Adrenal gland (tissue), 12 donors: ENCODE measurements around the gene KCNJ1. TPM values are rescaled to one million over a fixed set of nuclear protein-coding genes. Genes with fewer than 3 reads are reported as not detected.

Experiments used
- DNase-seq, 7 donors: peaks; one replicate each; pipeline ENCODE4 v3.0.0-alpha.2; 2019 to 2020
- H3K27ac ChIP-seq, 5 donors: fragments of 200-600 bp; sonication (generic) in 4 of 5; 1 replicate in 3 of 5; 2 replicates in 2 of 5; pipeline versions ENCODE4 v1.5.1 to v1.8.0; 2016 to 2020; ENCODE audit warnings: mild to moderate bottlenecking in 1 of 5
- H3K27me3 ChIP-seq: fragments of 200-600 bp; 2 replicates; pipeline ENCODE4 v1.8.0; 2021
- H3K36me3 ChIP-seq, 2 donors: fragments of 200-600 bp; replicated peaks in 1 of 2; 1 replicate in 1 of 2; 2 replicates in 1 of 2; pipeline versions ENCODE4 v1.5.1 to v1.8.0; 2018 to 2022
- H3K4me1 ChIP-seq, 2 donors: fragments of 200-600 bp; replicated peaks in 1 of 2; 1 replicate in 1 of 2; 2 replicates in 1 of 2; pipeline versions ENCODE4 v1.5.1 to v1.8.0; 2018 to 2021
- H3K4me3 ChIP-seq, 4 donors: fragments of 200-600 bp; sonication (generic) in 3 of 4; one replicate each; pipeline ENCODE4 v1.5.1; 2016 to 2018
- H3K9me3 ChIP-seq, 3 donors: fragments of 200-600 bp; sonication (generic) in 1 of 3; replicated peaks in 1 of 3; 1 replicate in 2 of 3; 2 replicates in 1 of 3; pipeline versions ENCODE4 v1.5.1 to v1.8.0; 2016 to 2021
- POLR2A ChIP-seq, 2 donors: fragments of 450-650 bp; IDR thresholded peaks; one replicate each; pipeline ENCODE4 v1.6.1; 2017; ENCODE audit warnings: antibody characterized with exemption in 2 of 2, mild to moderate bottlenecking in 2 of 2, moderate library complexity in 1 of 2
- WGBS, 4 donors: extraction: QIAGEN DNeasy Blood & Tissue Kit in 2 of 4; methylation state at CpG; one replicate each; pipeline versions ENCODE4 v1.1.5 to v1.1.7; 2013 to 2017; 5-methylcytosine and 5-hydroxymethylcytosine counted together
- intact Hi-C, 2 donors: fragments of 100-400 bp; cut with DNase I; formaldehyde crosslinking; loops; one replicate each; pipeline versions ENCODE4 v1.14.1 to v1.15.0; 2022 to 2023
- polyA plus RNA-seq, 3 donors: library from polyadenylated mRNA; stranded (reverse); fragments of 200-250 nt in 2 of 3; fragments of 350-450 nt in 1 of 3; fragmentation: Illumina TruSeq in 1 of 3; extraction: RNeasy Lipid Tissue Mini Kit (QIAGEN cat#74804) in 1 of 3; gene quantifications; one replicate each; pipeline ENCODE4 v1.2.3, GENCODE V29; 2013 to 2014
- total RNA-seq, 9 donors: library from RNA; depleted of rRNA in 4 of 9; stranded (reverse); fragments of >200 nt in 4 of 9; fragments of 120-200 nt in 1 of 9; fragmentation: NEBNext Ultra II Directional in 1 of 9; extraction: Animal tissue kit (Norgen Biotek cat#: 25700) in 1 of 9; gene quantifications; one replicate each; pipeline versions ENCODE4 v1.1.0 to v1.2.4, GENCODE V29; 2013 to 2023
- TF ChIP-seq, protein P1 (sequence below), 6 experiments: fragments of 450-650 bp in 4 of 6; fragments of 200-600 bp in 2 of 6; sonication (generic) in 1 of 6; IDR thresholded peaks; 1 replicate in 5 of 6; 2 replicates in 1 of 6; pipeline versions ENCODE4 v1.5.1 to v1.8.0; 2016 to 2021; ENCODE audit warnings: antibody characterized with exemption in 6 of 6, mild to moderate bottlenecking in 2 of 6, moderate library complexity in 1 of 6
- donor health status: healthy with polysubstance abuse.
- donor health status: Bipolar disorder and iron deficiency.
- donor health status: DM: yes; HTN: yes; CAD: no.
- donor health status: DM: no; HTN: no; CAD: no.
- donor health status: DM: no; HTN: no; CAD: no.
- donor health status: DM: yes; HTN: yes; CAD: no.

KCNJ1 gene
- total and polyA plus RNA-seq, 12 donors, result 0.06 to 0.17 (median 0.16) TPM; not detected in 9

DNA sequence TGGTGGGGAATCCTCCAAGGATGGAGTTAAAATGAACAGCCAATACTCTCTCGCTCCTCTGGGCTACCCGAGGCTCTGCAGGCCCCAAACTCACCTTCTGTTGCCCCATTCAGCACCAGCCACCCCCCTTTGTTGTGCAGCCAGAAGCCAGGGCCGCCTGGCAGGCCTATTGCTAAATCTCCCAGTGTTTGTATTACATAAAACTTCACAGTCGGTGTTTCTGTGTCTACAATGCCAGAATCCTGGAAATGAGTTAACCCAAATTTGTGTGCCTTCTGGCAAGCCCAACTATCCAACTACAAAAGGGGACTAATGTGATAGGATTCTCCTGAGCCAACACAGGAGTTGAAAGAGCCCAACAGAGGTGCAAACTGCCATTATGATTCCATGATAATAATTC is 33.4 kb upstream of the KCNJ1 start:
- Histone ChIP-seq H3K4me3 (no peak overlapping the region), H3K27ac (peak overlapping the region in 3 of 5 donors; percentile 30 to 58 (median 52)), H3K4me1 (peaks cover 30 to 99% of the 10 kb centered on the region in 2 donors), H3K9me3 (no peaks in the 10 kb centered on the region), H3K27me3 (no peaks in the 10 kb centered on the region), H3K36me3 (no peaks in the 10 kb centered on the region)
- DNase-seq, result peak in 6 of 7 donors; percentile 69 to 84 (median 71)
- 36 to 57% (median 41%) methylated on average over 4 of the region's 4 CpGs for WGBS, 4 donors
- TF ChIP-seq, protein P1, sequence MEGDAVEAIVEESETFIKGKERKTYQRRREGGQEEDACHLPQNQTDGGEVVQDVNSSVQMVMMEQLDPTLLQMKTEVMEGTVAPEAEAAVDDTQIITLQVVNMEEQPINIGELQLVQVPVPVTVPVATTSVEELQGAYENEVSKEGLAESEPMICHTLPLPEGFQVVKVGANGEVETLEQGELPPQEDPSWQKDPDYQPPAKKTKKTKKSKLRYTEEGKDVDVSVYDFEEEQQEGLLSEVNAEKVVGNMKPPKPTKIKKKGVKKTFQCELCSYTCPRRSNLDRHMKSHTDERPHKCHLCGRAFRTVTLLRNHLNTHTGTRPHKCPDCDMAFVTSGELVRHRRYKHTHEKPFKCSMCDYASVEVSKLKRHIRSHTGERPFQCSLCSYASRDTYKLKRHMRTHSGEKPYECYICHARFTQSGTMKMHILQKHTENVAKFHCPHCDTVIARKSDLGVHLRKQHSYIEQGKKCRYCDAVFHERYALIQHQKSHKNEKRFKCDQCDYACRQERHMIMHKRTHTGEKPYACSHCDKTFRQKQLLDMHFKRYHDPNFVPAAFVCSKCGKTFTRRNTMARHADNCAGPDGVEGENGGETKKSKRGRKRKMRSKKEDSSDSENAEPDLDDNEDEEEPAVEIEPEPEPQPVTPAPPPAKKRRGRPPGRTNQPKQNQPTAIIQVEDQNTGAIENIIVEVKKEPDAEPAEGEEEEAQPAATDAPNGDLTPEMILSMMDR (IDR thresholded peaks at IDR 0.05), result no peak
- TF ChIP-seq POLR2A (IDR thresholded peaks at IDR 0.05), result no peak
- intact Hi-C loops, result no loop called here

DNA sequence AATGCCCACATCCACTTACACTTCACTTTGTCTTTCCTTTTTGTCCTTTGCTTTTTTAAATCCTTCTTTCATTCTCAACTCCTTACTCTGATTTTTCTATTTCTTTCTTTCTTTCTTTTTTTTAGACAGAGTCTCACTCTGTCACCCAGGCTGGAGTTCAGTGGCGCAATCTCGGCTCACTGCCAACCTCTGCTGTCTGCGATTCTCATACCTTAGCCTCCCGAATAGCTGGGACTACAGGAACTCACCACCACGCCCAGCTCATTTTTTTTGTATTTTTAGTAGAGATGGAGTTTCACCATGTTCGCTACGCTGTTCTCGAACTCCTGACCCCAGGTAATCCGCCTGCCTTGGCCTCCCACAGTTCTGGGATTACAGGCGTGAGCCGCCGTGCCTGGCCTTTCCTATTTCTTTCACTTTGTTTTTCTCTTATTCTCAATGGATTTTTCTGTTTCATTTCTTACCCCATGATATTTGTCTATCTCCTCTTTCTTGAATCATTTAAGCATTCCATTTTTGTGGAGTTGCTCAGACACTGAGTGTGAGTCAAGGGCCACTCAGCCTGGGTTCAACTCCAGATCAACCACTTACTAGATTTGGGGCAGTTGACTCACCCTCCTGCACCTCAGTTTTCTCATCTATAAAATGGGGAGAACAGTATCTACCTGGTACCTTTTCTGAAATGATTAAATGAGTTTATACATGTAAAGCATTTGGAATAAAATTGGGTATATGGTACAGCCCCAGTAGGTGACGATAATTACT is 31.7 kb upstream of the KCNJ1 start:
- TF ChIP-seq POLR2A (IDR thresholded peaks at IDR 0.05), result peak in 1 of 2 donors; percentile 6
- TF ChIP-seq, protein P1 (IDR thresholded peaks at IDR 0.05), result no peak
- H3K27me3 ChIP-seq, result no peaks in the 10 kb centered on the region
- no peaks in the 10 kb centered on the region for H3K9me3 ChIP-seq
- H3K36me3 ChIP-seq, result no peaks in the 10 kb centered on the region
- peak overlapping the region; percentile 5 to 69 (median 59) for H3K27ac ChIP-seq
- H3K4me1 ChIP-seq, result peaks cover 27 to 100% of the 10 kb centered on the region in 2 donors
- 56 to 61% (median 59%) methylated on average over 13 of the region's 13 CpGs for WGBS, 4 donors
- intact Hi-C loops, result no loop called here
- peak overlapping the region in 1 of 4 donors; percentile 14 for H3K4me3 ChIP-seq
- peak; percentile 76 to 93 (median 88) for DNase-seq

DNA sequence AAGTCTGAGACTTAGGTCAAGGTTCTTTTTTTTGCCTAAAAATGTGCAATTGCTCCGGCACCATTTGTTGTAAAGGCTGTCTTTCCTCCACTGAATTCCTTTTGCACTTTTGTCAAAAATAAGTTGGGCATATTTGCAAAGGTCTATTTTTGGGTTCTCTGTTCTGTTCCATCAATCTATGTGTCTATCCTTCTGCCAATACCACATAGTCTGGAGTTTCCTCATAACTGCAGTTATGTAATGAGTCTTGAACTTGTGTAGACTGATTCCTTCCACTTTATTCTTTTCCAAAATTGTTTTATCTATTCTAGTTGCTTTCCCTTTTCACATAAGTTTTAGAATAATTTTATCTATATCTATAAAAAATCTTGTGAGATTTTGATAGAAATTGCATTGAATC is 30.7 kb upstream of the KCNJ1 start:
- WGBS, 4 donors, result 31 to 47% (median 34%) methylated on average over 1 of the region's 1 CpG
- Histone ChIP-seq H3K36me3 (no peaks in the 10 kb centered on the region), H3K4me1 (peaks cover 35 to 100% of the 10 kb centered on the region in 2 donors), H3K27me3 (no peaks in the 10 kb centered on the region), H3K27ac (peak overlapping the region; percentile 5 to 69 (median 59)), H3K4me3 (peak overlapping the region in 1 of 4 donors; percentile 23), H3K9me3 (no peaks in the 10 kb centered on the region)
- peak in 1 of 2 donors; percentile 17 for TF ChIP-seq POLR2A (IDR thresholded peaks at IDR 0.05)
- TF ChIP-seq, protein P1 (IDR thresholded peaks at IDR 0.05), result no peak
- no peak for DNase-seq
- intact Hi-C loops, result no loop called here

DNA sequence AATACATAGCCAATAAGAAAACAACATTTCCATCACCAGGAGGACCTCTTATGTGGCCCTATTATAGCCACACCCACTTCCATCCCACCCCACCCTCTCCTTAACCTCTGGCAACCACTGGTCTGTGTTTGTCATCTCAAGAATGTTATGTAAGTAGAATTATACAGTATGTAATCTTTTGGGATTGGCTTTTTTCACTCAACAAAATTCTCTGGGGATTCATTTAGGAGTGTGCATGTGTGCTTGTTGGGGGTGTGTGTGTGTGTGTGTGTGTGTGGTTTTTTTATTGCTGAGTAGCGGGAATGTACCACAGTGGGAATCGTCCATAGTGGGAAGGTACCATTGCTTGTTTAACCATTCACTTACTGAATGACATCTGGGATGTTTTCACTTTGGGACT is 29.3 kb upstream of the KCNJ1 start:
- peak overlapping the region in 3 of 5 donors; percentile 44 to 84 (median 71) for H3K27ac ChIP-seq
- no peaks in the 10 kb centered on the region for H3K36me3 ChIP-seq
- H3K4me1 ChIP-seq, result peaks cover 47 to 92% of the 10 kb centered on the region in 2 donors
- peak in 2 of 7 donors; percentile 46 to 75 for DNase-seq
- intact Hi-C loops, result no loop called here
- 21 to 33% (median 31%) methylated on average over 2 of the region's 2 CpGs for WGBS, 4 donors
- H3K4me3 ChIP-seq, result peak overlapping the region in 1 of 4 donors; percentile 23
- no peaks in the 10 kb centered on the region for H3K9me3 ChIP-seq
- no peaks in the 10 kb centered on the region for H3K27me3 ChIP-seq
- TF ChIP-seq, protein P1 (IDR thresholded peaks at IDR 0.05), result no peak
- TF ChIP-seq POLR2A (IDR thresholded peaks at IDR 0.05), result no peak
